HEK293T (cell line): Measurements from ENCODE around the gene MAZ.

Source experiments
- CTCF ChIA-PET: fragments of 350-600 bp; formaldehyde crosslinking; extraction: SDS; loops from one replicate; lab custom pipeline; 2021; ENCODE audit warnings: antibody characterized with exemption, inconsistent platforms; lab: Yijun Ruan, JAX
- POLR2A ChIA-PET: fragments of 350-600 bp; formaldehyde crosslinking; extraction: SDS; loops from one replicate; lab custom pipeline; 2020; ENCODE audit warnings: antibody characterized with exemption, inconsistent platforms; lab: Yijun Ruan, JAX
- DNase-seq: peaks from one replicate; pipeline ENCODE4 v3.0.0; 2012; ENCODE audit warnings: mixed read lengths; ENCODE audit errors: extremely low spot score
- ARNT ChIP-seq: fragments of 450-650 bp; IDR thresholded peaks from 2 replicates; pipeline ENCODE4 v1.6.1; 2017; ENCODE audit warnings: mild to moderate bottlenecking
- BHLHE40 ChIP-seq: fragments of 450-650 bp; IDR thresholded peaks from 2 replicates; pipeline ENCODE4 v1.6.1; 2016; ENCODE audit warnings: mild to moderate bottlenecking, moderate library complexity, borderline replicate concordance
- CTBP1 ChIP-seq: fragments of 450-650 bp; IDR thresholded peaks from 2 replicates; pipeline ENCODE4 v1.6.1; 2016; ENCODE audit warnings: borderline replicate concordance
- ELF4 ChIP-seq: fragments of 450-650 bp; IDR thresholded peaks from 2 replicates; pipeline ENCODE4 v1.6.1; 2017; ENCODE audit warnings: antibody characterized with exemption
- FOXA1 ChIP-seq: fragments of 450-650 bp; IDR thresholded peaks from 2 replicates; pipeline ENCODE4 v1.6.1; 2016; ENCODE audit warnings: mild to moderate bottlenecking
- FOXK2 ChIP-seq: fragments of 450-650 bp; IDR thresholded peaks from 2 replicates; pipeline ENCODE4 v1.6.1; 2016; ENCODE audit warnings: mild to moderate bottlenecking
- FOXM1 ChIP-seq: fragments of 450-650 bp; IDR thresholded peaks from 2 replicates; pipeline ENCODE4 v1.6.1; 2017; ENCODE audit warnings: mild to moderate bottlenecking, borderline replicate concordance
- HDGF ChIP-seq: fragments of 450-650 bp; IDR thresholded peaks from 2 replicates; pipeline ENCODE4 v1.6.1; 2017; ENCODE audit warnings: antibody characterized with exemption, borderline replicate concordance
- L3MBTL2 ChIP-seq: fragments of 450-650 bp; conservative IDR thresholded peaks from 2 replicates; pipeline ENCODE4 v1.6.1; 2016; ENCODE audit warnings: mild to moderate bottlenecking
- LEF1 ChIP-seq: fragments of 450-650 bp; IDR thresholded peaks from 2 replicates; pipeline ENCODE4 v1.6.1; 2017; ENCODE audit warnings: mild to moderate bottlenecking, borderline replicate concordance
- NFRKB ChIP-seq: fragments of 450-650 bp; IDR thresholded peaks from 2 replicates; pipeline ENCODE4 v1.6.1; 2016; ENCODE audit warnings: mild to moderate bottlenecking, moderate library complexity
- SP1 ChIP-seq: fragments of 450-650 bp; IDR thresholded peaks from 2 replicates; pipeline ENCODE4 v1.6.1; 2017
- SUZ12 ChIP-seq: fragments of 450-650 bp; IDR thresholded peaks from 2 replicates; pipeline ENCODE4 v1.6.1; 2016; ENCODE audit warnings: mild to moderate bottlenecking
- ZNF384 ChIP-seq: fragments of 450-650 bp; IDR thresholded peaks from 2 replicates; pipeline ENCODE4 v1.6.1; 2016
- TF ChIP-seq, protein P1 (sequence below): fragments of 450-650 bp; IDR thresholded peaks from 2 replicates; pipeline ENCODE4 v1.6.1; 2016

MAZ gene

DNA sequence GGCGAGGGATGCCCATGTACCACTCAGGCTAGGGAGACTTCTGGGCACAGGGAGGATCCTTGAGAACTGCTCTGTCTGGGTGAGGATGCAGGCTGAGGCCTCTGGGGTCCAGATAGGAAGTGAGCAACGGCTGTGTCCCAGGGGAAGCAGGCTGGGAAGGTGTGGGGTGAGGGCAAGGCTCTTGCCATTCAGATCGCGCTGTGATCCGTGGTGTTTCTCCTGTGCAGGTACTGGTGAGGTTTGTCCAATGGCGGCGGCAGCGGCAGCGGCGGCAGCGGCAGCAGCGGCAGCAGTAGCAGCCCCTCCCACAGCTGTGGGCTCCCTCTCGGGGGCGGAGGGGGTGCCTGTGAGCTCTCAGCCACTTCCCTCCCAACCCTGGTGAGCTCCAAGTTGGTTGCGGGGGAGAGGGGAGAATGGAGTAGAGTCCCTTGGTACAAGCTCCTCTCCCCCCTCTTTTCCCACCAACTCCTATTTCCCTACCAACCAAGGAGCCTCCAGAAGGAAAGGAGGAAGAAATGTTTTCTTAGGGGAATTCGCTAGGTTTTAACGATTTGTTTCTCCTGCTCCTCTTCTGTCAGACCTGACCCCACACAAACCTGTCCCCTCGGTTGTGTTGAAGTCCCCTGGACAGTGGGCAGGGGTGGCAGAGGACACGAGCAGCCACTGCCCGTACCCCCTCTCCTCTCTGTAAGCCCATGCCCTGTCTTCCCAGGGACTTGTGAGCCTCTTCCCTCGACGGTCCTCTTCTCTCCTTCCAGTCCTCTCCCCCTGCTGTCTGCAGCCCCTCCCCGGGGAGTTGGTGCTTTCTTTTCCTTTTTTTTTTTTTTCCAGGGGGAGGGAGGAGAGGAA, 3.7 kb downstream of the MAZ start:
- no peak for DNase-seq
- ChIA-PET CTCF (interaction anchor here (0.7 to 1.4 kb wide), 3 partner anchors 20 to 1143 kb away, joined by 3 to 6 read pairs (median 3); partner anchors contain the start of gene KIF22), POLR2A (interaction anchor here (0.7 to 1.9 kb wide), 4 partner anchors 20 to 255 kb away, joined by 3 to 5 read pairs (median 4); partner anchors contain the start of genes ALDOA, KIF22 and TMEM219)
- TF ChIP-seq CTBP1, result no peak
- TF ChIP-seq, protein P1, sequence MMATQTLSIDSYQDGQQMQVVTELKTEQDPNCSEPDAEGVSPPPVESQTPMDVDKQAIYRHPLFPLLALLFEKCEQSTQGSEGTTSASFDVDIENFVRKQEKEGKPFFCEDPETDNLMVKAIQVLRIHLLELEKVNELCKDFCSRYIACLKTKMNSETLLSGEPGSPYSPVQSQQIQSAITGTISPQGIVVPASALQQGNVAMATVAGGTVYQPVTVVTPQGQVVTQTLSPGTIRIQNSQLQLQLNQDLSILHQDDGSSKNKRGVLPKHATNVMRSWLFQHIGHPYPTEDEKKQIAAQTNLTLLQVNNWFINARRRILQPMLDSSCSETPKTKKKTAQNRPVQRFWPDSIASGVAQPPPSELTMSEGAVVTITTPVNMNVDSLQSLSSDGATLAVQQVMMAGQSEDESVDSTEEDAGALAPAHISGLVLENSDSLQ, result no peak
- TF ChIP-seq SP1, result no peak

DNA sequence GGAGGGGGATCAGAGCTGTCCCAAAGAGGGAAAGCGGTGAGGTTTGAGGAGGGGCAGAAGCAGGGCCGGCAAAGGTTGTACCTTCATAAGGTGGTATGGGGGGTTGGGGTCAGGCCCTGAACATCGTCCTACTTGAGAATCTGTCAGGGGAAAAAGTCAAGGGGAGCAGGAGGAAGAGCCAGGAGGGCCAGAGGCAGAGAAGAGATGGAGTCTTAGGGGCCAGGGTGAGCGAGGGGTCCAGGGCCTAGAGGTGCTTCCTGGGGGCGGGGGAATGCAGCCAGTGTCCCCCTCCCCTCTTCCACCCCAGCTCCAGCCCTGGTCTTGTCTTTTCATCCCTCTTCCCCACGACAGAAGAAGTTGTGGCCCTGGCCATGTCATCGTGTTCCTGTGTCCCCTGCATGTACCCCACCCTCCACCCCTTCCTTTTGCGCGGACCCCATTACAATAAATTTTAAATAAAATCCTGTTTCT, 4.4 kb downstream of the MAZ start:
- CTCF ChIA-PET, result interaction anchor here (1.0 to 1.4 kb wide), 3 partner anchors 38 to 1175 kb away, joined by 3 to 6 read pairs (median 4); no protein-coding TSS in a partner anchor
- TF ChIP-seq FOXA1, result no peak
- TF ChIP-seq BHLHE40, result no peak
- TF ChIP-seq, protein P1, result no peak
- no peak for TF ChIP-seq ARNT
- no peak for TF ChIP-seq SP1
- TF ChIP-seq CTBP1, result no peak
- TF ChIP-seq HDGF, result no peak
- POLR2A ChIA-PET, result interaction anchor here (0.7 to 10.8 kb wide), 9 partner anchors 6 to 192 kb away, joined by 3 to 176 read pairs (median 5); partner anchors contain the start of genes KIF22, MAZ and TAOK2
- DNase-seq, result no peak

DNA sequence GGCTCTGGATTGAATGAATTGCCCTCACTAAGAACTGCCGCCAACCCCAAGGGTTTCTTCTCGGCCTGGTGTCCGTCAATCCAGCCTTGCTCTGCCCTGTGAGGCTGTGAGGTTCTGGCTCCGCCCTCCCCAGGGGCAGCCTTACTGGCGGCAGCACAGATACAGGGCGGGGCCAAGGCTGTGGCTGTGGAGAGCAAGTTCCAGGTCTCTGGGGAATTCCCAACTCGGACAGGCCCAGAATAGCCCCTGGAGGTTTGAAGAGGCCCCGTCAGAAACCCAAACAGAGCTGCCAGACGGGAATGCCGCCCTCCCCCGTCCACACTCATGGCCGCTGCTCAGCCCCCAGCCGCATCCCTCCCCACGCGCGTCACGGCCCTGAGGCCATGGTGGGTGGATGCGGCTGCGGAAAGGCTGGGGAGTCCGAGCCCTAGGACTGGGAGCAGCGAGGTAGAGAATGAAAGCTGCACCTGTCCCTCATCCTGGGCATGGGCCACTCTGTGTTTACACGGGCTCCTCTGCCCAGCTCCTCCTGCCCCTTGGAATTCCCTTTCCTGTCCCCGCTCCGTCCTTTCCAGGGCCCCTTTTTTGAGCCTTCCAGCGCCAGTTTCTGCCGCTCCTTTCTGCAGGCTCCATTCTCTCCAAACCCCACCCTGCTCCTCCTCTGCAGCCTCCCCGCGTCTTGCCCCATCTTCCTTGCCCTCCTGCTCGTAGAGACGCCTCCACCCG, 5.0 kb downstream of the MAZ start:
- ChIA-PET POLR2A (interaction anchor here (0.8 to 10.8 kb wide), 9 partner anchors 7 to 242 kb away, joined by 3 to 176 read pairs (median 4); partner anchors contain the start of genes KIF22, MAZ and TAOK2), CTCF (interaction anchor here (0.8 to 1.4 kb wide), 5 partner anchors 37 to 1175 kb away, joined by 3 to 6 read pairs (median 3); no protein-coding TSS in a partner anchor)
- peak; percentile 93 for DNase-seq
- TF ChIP-seq L3MBTL2, result no peak
- no peak for TF ChIP-seq CTBP1
- TF ChIP-seq NFRKB, result no peak
- no peak for TF ChIP-seq FOXM1
- TF ChIP-seq, protein P1, result no peak
- no peak for TF ChIP-seq BHLHE40
- TF ChIP-seq SUZ12, result no peak
- TF ChIP-seq FOXA1, result no peak
- TF ChIP-seq FOXK2, result no peak
- no peak for TF ChIP-seq LEF1
- no peak for TF ChIP-seq ELF4
- TF ChIP-seq ZNF384, result no peak

DNA sequence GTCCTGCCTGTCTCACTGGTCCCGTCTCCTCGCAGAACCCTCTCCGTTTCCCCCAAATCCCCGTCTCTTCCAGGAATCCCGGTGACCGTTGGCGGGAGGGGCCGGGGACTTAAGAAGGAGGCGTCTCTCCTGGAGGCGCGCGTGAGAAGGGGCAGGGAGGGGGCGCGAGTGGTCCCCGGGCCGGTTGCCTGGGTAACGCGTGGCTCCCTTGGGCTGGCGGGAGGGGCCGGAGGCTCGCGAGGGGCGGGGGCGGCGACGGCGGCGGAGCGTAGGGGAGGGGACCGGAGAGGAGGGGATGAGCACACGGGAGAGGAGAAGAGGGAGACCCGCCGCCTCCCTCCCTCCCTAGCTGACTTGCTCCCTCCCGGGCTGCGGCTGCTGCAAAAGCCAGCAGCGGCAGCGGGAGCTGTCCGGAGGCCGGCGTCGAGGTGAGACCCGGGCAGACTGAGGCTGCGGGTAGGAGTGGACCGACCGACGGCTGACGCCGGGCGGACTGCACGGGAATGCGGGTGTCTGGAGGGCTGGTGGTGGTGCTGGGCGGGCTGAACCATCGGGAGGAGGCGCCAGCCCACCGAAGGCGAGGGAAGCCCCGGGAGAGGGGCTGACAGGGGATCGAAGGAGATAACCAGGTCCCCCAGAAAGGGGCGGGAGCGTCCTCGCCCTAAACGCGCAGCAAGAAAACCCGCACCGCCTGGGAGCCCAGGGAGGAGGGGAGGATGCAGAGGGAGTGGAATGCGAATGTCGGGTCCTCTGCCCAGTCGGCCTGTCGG, 5.8 kb downstream of the MAZ start, which contains the start of gene PRRT2:
Gene PRRT2 (plus strand): TSS at position 298 of the 770 bp plus-strand sequence. CDS start 862 bp downstream, outside the sequence.
- no peak for TF ChIP-seq L3MBTL2
- TF ChIP-seq NFRKB, result no peak
- TF ChIP-seq FOXM1, result no peak
- no peak for TF ChIP-seq ZNF384
- CTCF ChIA-PET, result interaction anchor here (0.8 to 1.4 kb wide), 4 partner anchors 37 to 1174 kb away, joined by 3 to 6 read pairs (median 4); no protein-coding TSS in a partner anchor
- DNase-seq, result peak; percentile 53
- POLR2A ChIA-PET, result interaction anchor here (0.8 to 10.8 kb wide), 8 partner anchors 8 to 241 kb away, joined by 3 to 176 read pairs (median 5); partner anchors contain the start of genes KIF22, MAZ and TAOK2

DNA sequence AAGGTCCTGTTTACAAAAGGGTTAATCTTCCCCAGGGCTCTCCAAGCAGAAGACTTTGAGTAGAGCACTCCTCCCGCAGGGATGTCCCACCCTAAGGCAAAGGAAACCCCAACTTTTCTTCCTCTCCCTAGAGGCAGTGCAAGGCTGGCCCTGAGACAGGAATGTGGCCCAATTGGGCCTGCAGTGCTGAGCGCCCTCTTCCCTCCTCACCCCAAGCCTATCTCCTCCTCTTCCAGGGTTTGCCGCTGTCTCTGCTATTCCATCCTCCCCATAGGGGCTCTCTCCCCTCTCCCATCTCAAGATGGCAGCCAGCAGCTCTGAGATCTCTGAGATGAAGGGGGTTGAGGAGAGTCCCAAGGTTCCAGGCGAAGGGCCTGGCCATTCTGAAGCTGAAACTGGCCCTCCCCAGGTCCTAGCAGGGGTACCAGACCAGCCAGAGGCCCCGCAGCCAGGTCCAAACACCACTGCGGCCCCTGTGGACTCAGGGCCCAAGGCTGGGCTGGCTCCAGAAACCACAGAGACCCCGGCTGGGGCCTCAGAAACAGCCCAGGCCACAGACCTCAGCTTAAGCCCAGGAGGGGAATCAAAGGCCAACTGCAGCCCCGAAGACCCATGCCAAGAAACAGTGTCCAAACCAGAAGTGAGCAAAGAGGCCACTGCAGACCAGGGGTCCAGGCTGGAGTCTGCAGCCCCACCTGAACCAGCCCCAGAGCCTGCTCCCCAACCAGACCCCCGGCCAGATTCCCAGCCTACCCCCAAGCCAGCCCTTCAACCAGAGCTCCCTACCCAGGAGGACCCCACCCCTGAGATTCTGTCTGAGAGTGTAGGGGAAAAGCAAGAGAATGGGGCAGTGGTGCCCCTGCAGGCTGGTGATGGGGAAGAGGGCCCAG, 6.7 kb downstream of the MAZ start:
- no peak for DNase-seq
- POLR2A ChIA-PET, result interaction anchor here (0.8 to 10.8 kb wide), 5 partner anchors 9 to 279 kb away, joined by 3 to 176 read pairs (median 4); partner anchors contain the start of genes KIF22 and MAZ
- TF ChIP-seq LEF1 (no peak), ARNT (no peak), FOXM1 (no peak), BHLHE40 (no peak), HDGF (no peak), L3MBTL2 (no peak)
- CTCF ChIA-PET, result interaction anchor here (0.6 kb wide), 1 partner anchor 1136 kb away, joined by 3 read pairs; no protein-coding TSS in a partner anchor
